HepG2 (cell line): ENCODE results near the gene IL2RG. TPM values are rescaled to one million over a fixed set of nuclear protein-coding genes. Genes with fewer than 3 reads are reported as not detected.

Experiments used
- ATAC-seq: fragments of 200-7000 bp; cut with Tn5 transposase; 3 replicates; pipeline ENCODE4 v1.9.1; 2020; ENCODE audit warnings: mild to moderate bottlenecking, moderate library complexity
- BruUV-seq: library from RNA; stranded (reverse); fragments of 400-500 nt; replicated peaks from 2 replicates; lab custom pipeline; 2021; lab: Mats Ljungman, UMichigan
- CTCF ChIA-PET: fragments of 300-600 bp; formaldehyde crosslinking; extraction: SDS; loops from one replicate; lab custom pipeline; 2021; ENCODE audit warnings: low total read pairs, inconsistent platforms, low intra/inter-chr PET ratio; lab: Yijun Ruan, JAX
- POLR2A ChIA-PET: fragments of 350-600 bp; sonication (Branson Sonifier 250); formaldehyde crosslinking; loops from one replicate; lab custom pipeline; 2020; ENCODE audit warnings: antibody characterized with exemption, inconsistent platforms; lab: Yijun Ruan, JAX
- DNase-seq: peaks from one replicate; pipeline ENCODE4 v3.0.0-alpha.2; 2015; ENCODE audit warnings: low spot score
- FAIRE-seq: peaks from 3 replicates; lab custom pipeline; 2011; peaks lifted over from hg19 to GRCh38; lab: Jason Lieb, UNC
- H2AFZ ChIP-seq: one replicate; pipeline ENCODE4 v1.6.1; 2011; ENCODE audit warnings: low read length, inconsistent platforms
- H3K27ac ChIP-seq: fragments of 300-600 bp; 3 replicates; pipeline ENCODE4 v1.8.0; 2011; ENCODE audit warnings: mixed run types, mild to moderate bottlenecking, mixed read lengths, low read length, inconsistent platforms; ENCODE audit not compliant: insufficient read depth; ENCODE audit errors: extremely low read length
- H3K27me3 ChIP-seq, 2 experiments: fragments of 200-600 bp in 1 of 2; 2 replicates in 1 of 2; 3 replicates in 1 of 2; pipeline versions ENCODE4 v1.6.0 to v1.8.0; 2011; ENCODE audit warnings: low read length in 2 of 2, mild to moderate bottlenecking in 2 of 2, moderate library complexity in 2 of 2, inconsistent platforms in 1 of 2; ENCODE audit not compliant: insufficient read depth in 2 of 2, control insufficient read depth in 1 of 2
- H3K36me3 ChIP-seq, 2 experiments: fragments of 200-600 bp in 1 of 2; replicated peaks in 1 of 2; 2 replicates in 1 of 2; 3 replicates in 1 of 2; pipeline versions ENCODE4 v1.5.1 to v1.8.0; 2011; ENCODE audit warnings: low read length in 2 of 2, inconsistent platforms in 1 of 2; ENCODE audit not compliant: insufficient read depth in 2 of 2, control insufficient read depth in 1 of 2
- H3K4me1 ChIP-seq: 2 replicates; pipeline ENCODE4 v1.5.1; 2012; ENCODE audit warnings: low read length, inconsistent platforms; ENCODE audit not compliant: insufficient read depth
- H3K4me2 ChIP-seq: 2 replicates; pipeline ENCODE4 v1.6.0; 2011; ENCODE audit warnings: low read depth, low read length, inconsistent platforms
- H3K4me3 ChIP-seq, 3 experiments: fragments of 200-600 bp in 1 of 3; sonication (generic), shearing (Covaris generic) in 1 of 3; replicated peaks in 1 of 3; 2 replicates each; pipeline ENCODE4 v1.5.1; 2011 to 2016; ENCODE audit warnings: low read length in 3 of 3, inconsistent platforms in 2 of 3, low read depth in 2 of 3, mild to moderate bottlenecking in 2 of 3, control low read depth in 1 of 3, mixed read lengths in 1 of 3; ENCODE audit not compliant: insufficient read depth in 1 of 3
- H3K79me2 ChIP-seq: one replicate; pipeline ENCODE4 v1.6.1; 2011; ENCODE audit warnings: low read length, inconsistent platforms; ENCODE audit not compliant: insufficient read depth
- H3K9ac ChIP-seq: 2 replicates; pipeline ENCODE4 v1.6.0; 2011; ENCODE audit warnings: mild to moderate bottlenecking, low read depth, low read length, inconsistent platforms; ENCODE audit not compliant: insufficient read depth
- H3K9me3 ChIP-seq: 2 replicates; pipeline ENCODE4 v1.5.1; 2012; ENCODE audit warnings: mild to moderate bottlenecking, low read length
- H4K20me1 ChIP-seq: 2 replicates; pipeline ENCODE4 v1.6.0; 2011; ENCODE audit warnings: inconsistent platforms, mild to moderate bottlenecking, low read length, moderate library complexity; ENCODE audit not compliant: insufficient read depth
- HNF4A ChIP-seq: sonication (generic); formaldehyde crosslinking; IDR thresholded peaks from 2 replicates; pipeline ENCODE4 v1.4.0; 2020; ENCODE audit warnings: missing genetic modification reagents
- NCOA2 ChIP-seq: sonication (generic); formaldehyde crosslinking; IDR thresholded peaks from 2 replicates; pipeline ENCODE4 v1.8.0; 2022; ENCODE audit warnings: inconsistent platforms
- PRPF4 ChIP-seq: fragments of 200-400 bp; formaldehyde crosslinking; IDR thresholded peaks from 2 replicates; pipeline ENCODE4 v1.6.1; 2016; ENCODE audit warnings: low read length, low read depth; ENCODE audit not compliant: poor library complexity, severe bottlenecking
- ZNF687 ChIP-seq: sonication (generic); formaldehyde crosslinking; IDR thresholded peaks from 2 replicates; pipeline ENCODE4 v1.5.1; 2020; ENCODE audit warnings: mild to moderate bottlenecking, missing genetic modification reagents, moderate library complexity
- ZNF773 ChIP-seq: sonication (generic); formaldehyde crosslinking; IDR thresholded peaks from 2 replicates; pipeline ENCODE4 v1.4.0; 2020; ENCODE audit warnings: missing genetic modification reagents, borderline replicate concordance
- WGBS: methylation state at CpG from one replicate; pipeline ENCODE4 v1.1.6; 2017; ENCODE audit warnings: low lambda C conversion rate; 5-methylcytosine and 5-hydroxymethylcytosine counted together
- in situ Hi-C: cut with HindIII; loops from 2 replicates; pipeline ENCODE4 v1.10.0; 2017; ENCODE audit warnings: low pct_unique_long_range_greater_than_20kb; ENCODE audit not compliant: extremely low pct_ligation_motif_present
- intact Hi-C: fragments of 100-400 bp; cut with micrococcal nuclease; formaldehyde crosslinking; loops from one replicate; pipeline ENCODE4 v1.10.0; 2022; ENCODE audit not compliant: unreplicated experiment
- polyA plus RNA-seq, 8 experiments: library from polyadenylated mRNA; depleted of rRNA in 3 of 8; stranded (reverse) in 7 of 8; unstranded in 1 of 8; fragments of >200 nt; fragmentation: Illumina TruSeq in 4 of 8; extraction: Trizol in 4 of 8; gene quantifications; 2 replicates each; pipeline versions ENCODE4 v1.2.1 to v1.2.3, GENCODE V29; 2011 to 2016; ENCODE audit warnings: low read depth in 4 of 8, missing spikeins in 1 of 8, mixed read lengths in 1 of 8; ENCODE audit not compliant: insufficient read depth in 1 of 8
- total RNA-seq, 5 experiments: library from RNA; depleted of rRNA; stranded (reverse); fragments of >200 nt; fragmentation: Illumina TruSeq; extraction: Trizol; gene quantifications; 2 replicates each; pipeline ENCODE4 v1.2.3, GENCODE V29; 2016; ENCODE audit warnings: low read depth in 1 of 5

The IL2RG gene
- total and polyA plus RNA-seq, 2 of the 13 experiments (the other 11 are each of a cell fraction or from before 2014, with no cell fraction given) = 0.98 TPM; not detected in 1

- TF ChIP-seq ZNF687 (CRISPR knock-in tag) (no peak), ZNF773 (CRISPR knock-in tag) (no peak), NCOA2 (CRISPR knock-in tag) (no peak)
- TF ChIP-seq, all 625 proteins: peak for 0
Observed at GRCh38 chrX:71067712-71068043, 43.7 kb downstream of the IL2RG start (continued).

GRCh38 chrX:71067089-71067488 lies 44.3 kb downstream of the IL2RG start:
- FAIRE-seq (no peak), DNase-seq (no peak), ATAC-seq (no peak)
- intact Hi-C loops (no loop called here), in situ Hi-C loops (no loop called here)
- no peak overlapping the region for H2AFZ ChIP-seq
- peaks cover 7% of the 10 kb centered on the region for H3K4me1 ChIP-seq
- ChIA-PET POLR2A (interaction anchor here (1.2 kb wide), 1 partner anchor 51 kb away, joined by 4 read pairs; the partner anchor contains the start of gene MED12), CTCF (no interaction called here)
- H3K4me2 ChIP-seq = peak overlapping the region; percentile 80
- no peaks in the 10 kb centered on the region; a peak in 1 of 5 replicates for H3K27me3 ChIP-seq
- no peaks in the 10 kb centered on the region for H4K20me1 ChIP-seq
- peak overlapping the region; percentile 66 for H3K9ac ChIP-seq
- H3K36me3 ChIP-seq = no peaks in the 10 kb centered on the region
- H3K79me2 ChIP-seq = peaks cover 20% of the 10 kb centered on the region
- H3K4me3 ChIP-seq = peak overlapping the region; percentile 68 to 74 (median 72)
- BruUV-seq = no TSS peak
- WGBS = 8% methylated on average over 1 of the region's 2 CpGs
- TF ChIP-seq HNF4A (CRISPR knock-in tag) (peak; percentile 17; the same call in 1 of the 2 replicates), PRPF4 (no peak)
- H3K27ac ChIP-seq = peak overlapping the region; percentile 57
- H3K9me3 ChIP-seq = no peaks in the 10 kb centered on the region
